MV-4-11 (cell line): Measurements from ENCODE around the gene UNC5B.
"Not testable (repeated sequence)": the region's sequence is repeated elsewhere in the genome, so short reads cannot be mapped to it uniquely, and the experiment has no call there.

Source experiments
- DNase-seq: peaks from one replicate; lab custom pipeline; 2025; lab: John Stamatoyannopoulos, UW

UNC5B gene

DNA sequence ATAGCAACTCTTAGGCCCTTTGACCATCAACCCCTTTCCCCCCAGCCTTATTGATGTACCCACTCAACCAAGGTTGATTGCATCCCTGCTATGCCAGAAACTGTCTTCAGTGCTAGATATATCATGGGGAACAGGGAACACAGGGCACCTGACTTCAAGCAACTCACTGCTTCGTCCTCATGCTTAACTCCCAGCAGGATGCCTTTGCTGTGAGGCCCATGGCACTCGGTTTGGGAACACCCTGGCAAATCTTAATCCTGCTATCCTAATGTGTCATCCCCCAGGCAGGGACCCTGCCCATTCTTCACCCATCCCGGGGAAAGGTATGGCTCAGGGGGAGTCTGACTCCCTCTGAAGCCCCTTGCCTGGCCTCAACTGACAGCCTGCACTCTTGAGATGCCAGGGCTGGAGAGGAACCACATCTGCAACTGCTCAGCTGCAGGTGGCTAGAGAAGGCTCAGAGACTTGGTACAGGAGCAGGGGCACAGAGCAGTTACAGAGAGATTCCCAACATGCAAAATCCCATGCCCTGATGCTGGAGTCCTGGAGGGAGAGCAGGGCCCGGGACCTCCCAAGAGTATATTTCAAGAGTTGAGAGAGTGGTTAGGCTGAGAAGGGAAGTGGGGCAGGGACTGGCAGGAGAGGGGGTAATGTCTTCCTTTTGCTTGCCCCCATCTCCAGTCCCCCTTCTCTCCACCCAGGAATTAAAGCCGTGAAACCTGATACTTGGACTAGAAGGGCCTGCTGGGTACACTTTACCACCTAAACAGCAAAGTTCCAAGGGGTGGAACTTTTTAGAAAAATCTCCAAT lies 2.4 kb upstream of the UNC5B start:
- DNase-seq, result no peak

DNA sequence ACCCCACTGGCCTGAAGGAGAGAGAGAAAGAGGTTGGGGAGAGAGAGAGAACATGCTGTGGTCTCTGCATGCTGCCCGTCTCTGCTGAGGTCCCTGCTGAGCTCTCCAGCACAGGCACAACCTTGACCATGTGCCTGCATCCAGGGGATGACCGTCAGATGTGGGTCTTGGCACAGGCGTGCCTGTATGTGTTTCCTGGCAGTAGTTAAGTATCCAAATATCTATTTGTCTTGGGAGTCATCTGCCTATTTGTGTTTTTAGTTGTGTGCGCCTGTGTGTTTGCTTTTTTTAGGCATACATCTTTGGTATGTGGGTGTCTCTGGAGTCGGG lies 1.9 kb upstream of the UNC5B start:
- DNase-seq, result no peak

DNA sequence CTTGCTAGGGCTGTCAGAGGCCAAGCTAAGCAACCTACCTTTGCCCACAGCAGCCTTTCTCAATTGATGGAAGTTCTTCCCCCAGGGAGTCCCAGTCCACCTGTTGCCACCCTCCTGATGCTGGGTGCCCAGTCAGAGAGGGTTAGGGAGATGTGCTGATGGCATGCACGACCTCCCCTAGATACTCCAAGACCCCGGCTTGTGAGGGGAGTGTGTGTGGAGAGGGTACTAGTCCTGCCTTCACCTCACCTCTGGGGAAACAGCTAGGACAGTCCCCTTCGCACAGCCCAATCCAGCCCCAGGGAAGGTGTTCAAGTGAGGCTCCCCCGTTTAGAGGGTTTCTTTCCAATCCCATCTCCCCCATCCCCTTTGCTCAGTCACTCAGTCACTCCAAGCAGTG lies 1.3 kb upstream of the UNC5B start:
- no peak for DNase-seq

- no peak for DNase-seq
These were observed 524 bp upstream of the UNC5B start for GRCh38 chr10:71211775-71212317.

GRCh38 chr10:71213127-71213621 lies 804 bp downstream of the UNC5B start:
- DNase-seq, result peak; percentile 7

- DNase-seq, result no peak
These were observed 1.5 kb downstream of the UNC5B start for GRCh38 chr10:71213761-71214440.

DNA sequence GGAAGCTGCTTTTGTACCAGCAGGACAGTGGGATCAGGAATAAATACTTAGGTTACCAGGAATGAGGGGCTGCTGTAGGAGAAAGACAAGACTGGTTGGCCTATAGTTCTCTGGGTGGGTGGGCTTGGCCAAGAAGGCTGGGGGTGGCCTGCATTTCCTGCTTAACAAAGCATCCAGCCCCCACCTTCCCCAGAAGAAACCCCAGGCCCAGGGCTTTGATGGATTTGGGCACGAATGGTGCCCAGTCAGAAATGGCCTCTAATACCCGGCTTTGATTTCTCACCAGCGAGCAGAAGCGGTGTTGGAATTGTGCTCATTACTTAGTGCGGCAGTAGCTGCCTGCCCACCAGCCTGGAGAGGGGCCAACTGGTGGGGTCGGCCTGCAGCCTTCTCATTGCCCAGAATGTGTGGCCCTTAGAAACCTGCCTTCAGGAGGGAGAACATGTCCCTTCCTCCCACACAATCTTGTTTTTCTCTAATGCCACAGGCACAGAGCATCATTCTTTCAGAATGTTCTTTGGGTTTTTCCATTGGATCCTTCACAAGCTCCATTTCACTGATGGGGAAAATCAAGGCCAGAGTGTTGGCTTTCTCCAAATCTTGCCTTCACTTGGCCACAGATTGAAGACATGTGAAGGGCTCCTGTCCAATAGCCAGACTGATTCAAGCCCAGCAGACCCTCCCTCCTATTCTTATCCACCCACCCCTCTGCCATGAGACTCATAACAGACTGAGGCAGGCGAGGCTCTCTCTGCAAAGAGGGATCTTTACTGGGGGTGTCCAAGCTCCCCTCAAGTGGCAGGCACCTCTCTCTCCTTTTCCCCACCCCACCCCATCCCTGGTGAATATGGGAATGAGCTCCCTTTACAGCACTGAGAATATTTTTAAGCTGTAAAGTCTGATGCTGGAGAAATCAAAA lies 2.5 kb downstream of the UNC5B start:
- no peak for DNase-seq

GRCh38 chr10:71216363-71216695 lies 4.0 kb downstream of the UNC5B start:
- DNase-seq, result no peak

DNA sequence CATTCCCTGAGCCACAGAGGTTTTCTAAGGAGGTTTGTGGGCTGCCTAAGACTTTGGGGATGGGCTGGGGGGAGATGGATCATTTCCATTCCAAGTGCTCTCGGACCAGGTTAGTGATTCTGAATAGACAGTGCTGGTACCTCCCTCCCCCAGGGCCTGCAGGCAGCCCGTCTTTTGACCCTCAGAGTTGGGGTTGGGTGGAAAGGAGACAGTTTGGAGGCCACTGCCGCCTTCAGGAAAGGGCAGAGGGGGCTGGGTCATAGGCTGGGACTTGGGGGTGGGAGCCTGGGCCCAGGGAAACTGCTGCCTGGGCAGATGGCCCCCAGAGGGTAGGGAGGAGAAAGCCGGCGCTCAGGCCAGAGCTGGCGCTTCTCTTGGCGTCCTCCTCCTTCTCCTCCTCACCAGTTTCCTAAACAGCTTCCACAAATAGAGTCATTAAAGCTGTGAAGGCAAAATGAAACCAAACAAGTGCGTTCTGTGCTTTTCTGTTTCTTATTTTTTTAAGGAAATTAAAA lies 4.4 kb downstream of the UNC5B start:
- DNase-seq, result no peak

DNA sequence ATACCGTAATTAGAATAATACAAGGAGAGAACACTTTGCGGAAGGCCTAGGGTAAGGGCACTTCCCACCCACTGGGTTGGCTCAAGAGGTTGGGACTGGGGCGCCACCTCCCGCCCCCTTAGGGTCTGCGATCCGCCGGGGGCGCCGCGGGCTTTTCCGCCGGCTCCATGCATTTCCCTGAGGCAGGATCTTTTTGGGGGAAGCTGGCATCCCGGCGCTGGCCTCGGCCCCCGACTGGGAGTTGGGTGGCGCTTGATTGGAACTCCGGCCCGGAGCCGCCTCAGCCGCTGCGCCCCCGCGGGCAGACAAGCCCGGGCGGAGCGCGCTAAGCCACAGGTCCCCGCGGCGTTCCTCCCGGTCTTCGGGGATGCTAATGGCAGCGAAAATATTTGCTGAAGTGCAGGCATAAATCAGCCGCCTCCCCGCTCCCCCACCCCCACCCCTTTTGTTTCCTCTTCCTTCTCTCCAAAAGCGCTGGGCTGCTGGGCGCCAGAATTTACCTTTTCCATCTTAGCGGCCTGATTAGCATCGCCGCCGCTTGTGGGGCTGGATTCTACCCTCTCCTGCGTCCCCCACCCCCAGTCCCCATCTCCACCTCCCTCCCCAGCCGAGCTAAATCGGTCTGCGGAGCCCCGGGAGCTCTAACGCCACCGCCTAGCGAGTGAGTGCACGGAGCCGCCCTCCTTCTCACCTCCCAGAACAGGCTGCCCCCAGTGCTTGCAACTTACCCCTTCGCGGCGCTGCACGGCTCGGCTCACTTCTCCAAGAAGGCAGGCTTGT lies 5.1 kb downstream of the UNC5B start:
- no peak for DNase-seq

- DNase-seq, result no peak
These were observed 5.8 kb downstream of the UNC5B start for GRCh38 chr10:71218046-71218650.

- no peak for DNase-seq
These were observed 6.3 kb downstream of the UNC5B start for GRCh38 chr10:71218651-71219050.

DNA sequence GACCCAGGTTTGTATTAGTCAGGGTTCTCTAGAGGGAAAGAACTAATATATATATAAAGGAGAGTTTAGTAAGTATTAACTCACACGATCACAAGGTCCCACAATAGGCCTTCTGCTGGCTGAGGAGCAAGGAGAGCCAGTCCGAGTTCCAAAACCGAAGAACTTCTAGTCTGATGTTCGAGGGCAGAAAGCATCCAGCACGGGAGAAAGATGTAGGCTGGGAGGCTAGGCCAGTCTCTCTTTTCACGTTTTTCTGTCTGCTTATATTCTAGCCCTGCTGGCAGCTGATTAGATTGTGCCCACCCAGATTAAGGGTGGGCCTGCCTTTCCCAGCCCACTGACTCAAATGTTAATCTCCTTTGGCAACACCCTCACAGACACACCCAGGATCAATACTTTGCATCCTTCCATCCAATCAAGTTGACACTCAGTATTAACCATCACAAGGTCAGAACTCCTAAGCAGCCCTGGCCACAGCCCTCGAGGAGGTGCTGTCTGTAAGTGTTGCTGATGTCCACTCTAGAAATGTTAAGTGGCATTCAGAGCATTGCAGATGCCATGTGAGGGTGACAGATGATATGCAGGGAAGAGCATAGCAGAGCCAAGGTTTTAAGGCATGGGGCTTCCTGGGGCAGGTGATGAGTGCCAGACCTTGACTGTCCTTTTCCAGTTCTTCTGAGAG lies 7.0 kb downstream of the UNC5B start:
- not testable (repeated sequence) for DNase-seq

- no peak for DNase-seq
These were observed 7.7 kb downstream of the UNC5B start for GRCh38 chr10:71219918-71220688.

- DNase-seq, result no peak
These were observed 8.5 kb downstream of the UNC5B start for GRCh38 chr10:71220689-71221540.

DNA sequence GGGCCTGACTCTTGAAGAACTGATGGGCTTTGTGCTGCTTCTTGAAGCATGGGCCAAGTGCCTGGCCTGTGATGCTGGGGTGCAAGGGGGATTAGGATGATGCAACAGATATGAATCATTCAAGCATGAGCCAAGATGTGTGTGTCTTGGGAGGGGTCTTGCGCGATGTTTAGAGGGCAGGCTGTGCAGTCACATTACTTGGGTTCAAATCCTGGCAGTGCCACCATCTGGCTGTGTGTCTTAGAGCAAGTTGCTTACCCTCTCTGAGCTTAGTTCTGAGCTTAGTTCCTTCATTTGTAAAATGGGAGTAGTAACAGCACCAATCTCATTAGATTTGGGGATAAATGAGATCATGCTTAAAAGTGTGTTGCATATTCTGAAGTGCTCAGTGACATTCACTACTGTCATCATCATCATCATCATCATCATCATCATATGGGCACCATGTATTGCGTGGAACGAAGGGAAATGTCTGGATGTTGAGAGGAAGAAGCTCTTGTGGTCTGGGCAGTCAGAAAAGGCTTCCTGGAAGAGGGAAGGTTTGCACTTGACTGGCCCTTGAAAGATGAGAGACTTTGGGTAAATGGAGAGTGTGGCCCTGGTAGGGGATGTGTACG lies 9.3 kb downstream of the UNC5B start:
- peak; percentile 9 for DNase-seq

GRCh38 chr10:71222601-71223346 lies 10.4 kb downstream of the UNC5B start:
- no peak for DNase-seq
